ENCODE data around the gene KCNJ1. TPM values are rescaled to one million over a fixed set of nuclear protein-coding genes. Genes with fewer than 3 reads are reported as not detected.

The KCNJ1 gene
- 0.43 TPM in 1 of 2 replicates, not detected in the other for total RNA-seq

DNA sequence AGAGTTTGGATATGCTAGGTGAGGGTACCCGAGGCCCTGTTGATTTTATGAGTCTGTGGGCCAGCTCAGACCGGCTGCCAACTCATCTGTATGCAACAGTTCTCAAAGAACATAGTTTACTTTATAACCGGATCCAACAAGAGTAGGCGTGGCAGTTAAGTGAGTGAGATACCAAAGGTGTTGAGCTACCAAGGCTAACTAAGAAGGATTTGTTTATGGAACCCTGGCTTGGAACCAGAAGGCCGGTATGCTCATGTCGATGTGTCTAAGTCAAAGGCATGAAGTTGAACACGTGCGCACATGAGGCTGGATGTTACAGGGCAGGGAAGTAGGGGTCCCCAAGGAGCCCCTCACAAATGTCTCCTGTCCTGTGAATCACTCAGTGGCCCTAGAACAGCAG lies at the start of gene KCNJ1:
TSS of gene KCNJ1 (minus strand) at position 20 of the 400 bp plus-strand sequence. CDS start 27,053 bp downstream, outside the sequence.

DNA sequence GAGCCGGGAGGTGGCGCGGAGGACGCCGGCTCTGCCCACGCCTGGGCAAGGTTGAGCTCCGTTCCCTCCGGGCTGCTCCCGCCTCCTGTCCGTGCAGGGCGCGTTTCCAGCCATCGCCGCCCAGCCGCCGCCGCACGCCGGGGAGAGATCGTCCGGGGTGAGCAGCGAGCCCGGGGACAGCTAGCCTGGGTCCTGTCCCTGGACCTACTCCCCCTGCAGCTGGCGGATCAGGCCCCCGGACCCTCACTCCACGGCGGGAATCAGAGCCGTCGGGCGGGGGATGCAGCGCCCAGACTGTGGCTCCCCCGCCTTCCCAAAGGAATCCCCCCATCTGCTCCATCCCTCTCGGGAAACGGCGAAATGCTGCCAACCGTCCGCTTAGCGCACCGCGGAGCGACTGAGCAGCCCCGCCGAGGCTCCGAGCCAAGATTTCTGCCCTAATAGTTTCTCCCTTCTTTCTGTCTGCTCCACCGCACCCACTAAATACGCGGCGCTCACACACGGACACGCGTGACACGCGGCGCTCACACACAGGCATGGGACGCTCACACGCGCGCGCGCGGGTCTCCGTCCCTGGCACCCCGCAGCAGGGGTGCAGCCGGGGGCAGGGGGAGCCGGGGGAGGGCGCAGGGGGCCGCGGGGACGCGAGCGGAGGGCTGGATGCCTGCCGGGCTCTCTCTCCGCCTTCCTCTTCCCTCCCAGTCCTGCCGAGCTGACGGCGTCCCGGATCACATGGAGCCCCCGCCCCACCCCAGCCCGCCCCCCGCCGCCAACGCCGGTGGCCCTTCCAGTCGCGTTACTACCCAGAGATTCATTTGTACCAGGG lies 23.7 kb upstream of the KCNJ1 start, which contains the start of gene KCNJ5:
TSS of gene KCNJ5 (plus strand) at position 814 of the 826 bp plus-strand sequence. CDS start 19,918 bp downstream, outside the sequence.

Other genes starting within 250 kb of the KCNJ1 start
- gene FLI1, start 173.2 kb downstream of the KCNJ1 start, total RNA-seq = 2.1 and 3.6 TPM in 2 replicates
- gene KCNJ5, start 24.1 kb upstream of the KCNJ1 start, total RNA-seq = 7.2 and 7.5 TPM in 2 replicates
- 0.85 and 2.9 TPM in 2 replicates for gene TP53AIP1, start 75.6 kb upstream of the KCNJ1 start, total RNA-seq